B cell (primary cell): ENCODE data around the gene XRCC4. TPM values are rescaled to one million over a fixed set of nuclear protein-coding genes. Genes with fewer than 3 reads are reported as not detected.

ENCODE experiments used
- ATAC-seq: fragments of 200-7000 bp; cut with Tn5 transposase; one replicate; pipeline ENCODE4 v1.10.0; 2021; ENCODE audit warnings: low read depth, mild to moderate bottlenecking, moderate number of reproducible peaks, moderate library complexity
- CTCF ChIA-PET: fragments of 350-600 bp; sonication (Branson Sonifier 250); formaldehyde crosslinking; loops from one replicate; lab custom pipeline; 2021; ENCODE audit warnings: antibody characterized with exemption, inconsistent platforms; lab: Charles Lee
- POLR2A ChIA-PET: fragments of 350-600 bp; sonication (Branson Sonifier 250); formaldehyde crosslinking; loops from one replicate; lab custom pipeline; 2021; ENCODE audit warnings: antibody characterized with exemption; lab: Charles Lee
- DNase-seq: peaks from one replicate; pipeline ENCODE4 v3.0.0; 2013
- H2AFZ ChIP-seq: 2 replicates; pipeline ENCODE4 v1.6.1; 2012; ENCODE audit warnings: mild to moderate bottlenecking, low read depth, low read length; ENCODE audit not compliant: insufficient read depth, poor library complexity, severe bottlenecking
- H3K27ac ChIP-seq, 2 donors: 1 replicate in 1 of 2; 2 replicates in 1 of 2; pipeline ENCODE4 v1.5.1; 2012 to 2013; ENCODE audit warnings: low read length in 2 of 2, mild to moderate bottlenecking in 2 of 2, moderate library complexity in 1 of 2
- H3K27me3 ChIP-seq, 4 experiments: fragments of 200-600 bp in 1 of 4; sonication (generic) in 1 of 4; replicated peaks in 1 of 4; 1 replicate in 2 of 4; 2 replicates in 2 of 4; pipeline versions ENCODE4 v1.6.1 to v1.7.0; 2013 to 2016; ENCODE audit warnings: low read length in 3 of 4, mild to moderate bottlenecking in 2 of 4, mixed read lengths in 1 of 4, moderate library complexity in 1 of 4; ENCODE audit not compliant: insufficient read depth in 4 of 4, control insufficient read depth in 3 of 4; ENCODE audit errors: control extremely low read depth in 1 of 4
- H3K36me3 ChIP-seq, 2 experiments: replicated peaks in 1 of 2; 1 replicate in 1 of 2; 2 replicates in 1 of 2; pipeline versions ENCODE4 v1.6.1 to v1.7.1; 2013; ENCODE audit warnings: low read length in 1 of 2; ENCODE audit not compliant: insufficient read depth in 2 of 2, control insufficient read depth in 1 of 2; ENCODE audit errors: control extremely low read depth in 1 of 2, extremely low read depth in 1 of 2
- H3K4me1 ChIP-seq, 2 donors: fragments of 200-600 bp in 1 of 2; sonication (generic) in 1 of 2; 1 replicate in 1 of 2; 2 replicates in 1 of 2; pipeline versions ENCODE4 v1.5.1 to v1.6.1; 2013 to 2017; ENCODE audit warnings: low read length in 2 of 2; ENCODE audit not compliant: control insufficient read depth in 2 of 2, insufficient read depth in 2 of 2
- H3K4me2 ChIP-seq: replicated peaks from 2 replicates; pipeline ENCODE3; 2012; ENCODE audit warnings: mild to moderate bottlenecking, low read depth, low read length; ENCODE audit not compliant: poor library complexity, severe bottlenecking
- H3K4me3 ChIP-seq, 5 experiments: fragments of 200-600 bp in 1 of 5; sonication (generic) in 1 of 5; 1 replicate in 3 of 5; 2 replicates in 2 of 5; pipeline versions ENCODE4 v1.5.1 to v1.7.0; 2011 to 2016; ENCODE audit warnings: low read length in 4 of 5, mild to moderate bottlenecking in 4 of 5, low read depth in 2 of 5, control low read depth in 1 of 5, moderate library complexity in 1 of 5; ENCODE audit not compliant: insufficient read depth in 1 of 5; ENCODE audit errors: control extremely low read depth in 1 of 5, extremely low read depth in 1 of 5
- H3K79me2 ChIP-seq: fragments of 200-600 bp; sonication (generic); one replicate; pipeline ENCODE4 v1.6.0; 2016; ENCODE audit warnings: low read length; ENCODE audit not compliant: control insufficient read depth, insufficient read depth
- H3K9ac ChIP-seq: fragments of 200-600 bp; sonication (generic); 2 replicates; pipeline ENCODE4 v1.6.1; 2017; ENCODE audit warnings: mild to moderate bottlenecking, low read length, moderate library complexity
- H3K9me3 ChIP-seq, 3 donors: one replicate each; pipeline versions ENCODE4 v1.6.1 to v1.7.1; 2013; ENCODE audit warnings: low read length in 2 of 3; ENCODE audit not compliant: control insufficient read depth in 2 of 3, insufficient read depth in 1 of 3; ENCODE audit errors: control extremely low read depth in 1 of 3
- H4K20me1 ChIP-seq: 2 replicates; pipeline ENCODE4 v1.6.0; 2012; ENCODE audit warnings: mild to moderate bottlenecking, low read length; ENCODE audit not compliant: insufficient read depth, control insufficient read depth, poor library complexity, severe bottlenecking
- H3K27ac Mint-ChIP-seq: one replicate; pipeline ENCODE4 v1.8.0; 2021; ENCODE audit warnings: mixed read lengths
- H3K27me3 Mint-ChIP-seq: one replicate; pipeline ENCODE4 v1.8.0; 2021; ENCODE audit warnings: mixed read lengths
- H3K4me1 Mint-ChIP-seq: one replicate; pipeline ENCODE4 v1.8.0; 2021; ENCODE audit warnings: mixed read lengths
- H3K4me3 Mint-ChIP-seq: one replicate; pipeline ENCODE4 v1.8.0; 2021; ENCODE audit warnings: mixed read lengths
- H3K9me3 Mint-ChIP-seq: one replicate; pipeline ENCODE4 v1.8.0; 2022; ENCODE audit warnings: mixed read lengths; ENCODE audit not compliant: insufficient read depth
- EZH2 ChIP-seq: IDR thresholded peaks from 2 replicates; pipeline ENCODE4 v1.6.1; 2012; ENCODE audit warnings: borderline replicate concordance, low read depth, mild to moderate bottlenecking, moderate library complexity, low read length; ENCODE audit not compliant: insufficient read depth, poor library complexity, severe bottlenecking
- WGBS: methylation state at CpG from one replicate; pipeline ENCODE4 v1.1.5; 2013; ENCODE audit warnings: missing lambda C conversion rate; ENCODE audit not compliant: insufficient coverage; 5-methylcytosine and 5-hydroxymethylcytosine counted together
- intact Hi-C: fragments of 100-400 bp; cut with micrococcal nuclease; formaldehyde crosslinking; loops from one replicate; pipeline ENCODE4 v1.10.0; 2022
- polyA plus RNA-seq: library from polyadenylated mRNA; depleted of rRNA; stranded (reverse); fragments of >200 nt; gene quantifications from 2 replicates; pipeline ENCODE4 v1.2.3, GENCODE V29; 2012
- total RNA-seq, 2 donors: library from RNA; stranded (reverse); fragments of 120-200 nt in 1 of 2; gene quantifications; 1 replicate in 1 of 2; 2 replicates in 1 of 2; pipeline versions ENCODE4 v1.2.3 to v1.2.4, GENCODE V29; 2013 to 2022
- TF ChIP-seq, protein P1 (sequence below): fragments of 200-600 bp; IDR thresholded peaks from one replicate; pipeline ENCODE4 v1.8.0; 2022; ENCODE audit warnings: antibody characterized with exemption, mild to moderate bottlenecking

Gene XRCC4
- total and polyA plus RNA-seq, 2 donors (not counting 1 experiment from before 2014, with no cell fraction given), result 1.3 to 7.7 TPM

DNA sequence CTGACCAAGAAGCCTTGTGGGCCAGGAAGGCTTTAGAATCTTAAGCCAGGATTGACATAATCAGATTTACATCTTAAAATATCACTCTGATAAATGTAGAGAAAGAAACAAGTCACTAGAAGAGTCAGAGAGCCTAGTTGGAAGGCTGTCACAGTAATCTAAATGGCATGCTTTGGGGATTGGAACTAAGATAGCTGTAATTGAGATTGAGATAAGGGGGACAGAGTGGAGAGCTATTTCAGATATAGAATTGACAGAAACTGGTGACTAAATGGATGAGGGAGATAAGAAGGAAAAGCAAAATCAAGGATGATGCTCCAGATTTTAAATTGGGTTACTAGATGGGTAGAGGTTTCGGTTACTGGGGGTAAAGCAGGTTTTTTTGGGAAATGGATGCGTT is 100.5 kb downstream of the XRCC4 start:
- DNase-seq, result no peak
- ChIA-PET POLR2A (no interaction called here), CTCF (no interaction called here)
- H3K27me3 ChIP-seq, result no peaks in the 10 kb centered on the region
- intact Hi-C loops, result no loop called here
- ATAC-seq, result no peak
- no peak overlapping the region for H3K9ac ChIP-seq
- H3K27me3 Mint-ChIP-seq, result no peaks in the 10 kb centered on the region
- TF ChIP-seq, protein P1, sequence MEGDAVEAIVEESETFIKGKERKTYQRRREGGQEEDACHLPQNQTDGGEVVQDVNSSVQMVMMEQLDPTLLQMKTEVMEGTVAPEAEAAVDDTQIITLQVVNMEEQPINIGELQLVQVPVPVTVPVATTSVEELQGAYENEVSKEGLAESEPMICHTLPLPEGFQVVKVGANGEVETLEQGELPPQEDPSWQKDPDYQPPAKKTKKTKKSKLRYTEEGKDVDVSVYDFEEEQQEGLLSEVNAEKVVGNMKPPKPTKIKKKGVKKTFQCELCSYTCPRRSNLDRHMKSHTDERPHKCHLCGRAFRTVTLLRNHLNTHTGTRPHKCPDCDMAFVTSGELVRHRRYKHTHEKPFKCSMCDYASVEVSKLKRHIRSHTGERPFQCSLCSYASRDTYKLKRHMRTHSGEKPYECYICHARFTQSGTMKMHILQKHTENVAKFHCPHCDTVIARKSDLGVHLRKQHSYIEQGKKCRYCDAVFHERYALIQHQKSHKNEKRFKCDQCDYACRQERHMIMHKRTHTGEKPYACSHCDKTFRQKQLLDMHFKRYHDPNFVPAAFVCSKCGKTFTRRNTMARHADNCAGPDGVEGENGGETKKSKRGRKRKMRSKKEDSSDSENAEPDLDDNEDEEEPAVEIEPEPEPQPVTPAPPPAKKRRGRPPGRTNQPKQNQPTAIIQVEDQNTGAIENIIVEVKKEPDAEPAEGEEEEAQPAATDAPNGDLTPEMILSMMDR, result no peak
- TF ChIP-seq EZH2, result no peak
- no peaks in the 10 kb centered on the region for H3K9me3 ChIP-seq
- H3K4me1 Mint-ChIP-seq, result no peaks in the 10 kb centered on the region
- H3K79me2 ChIP-seq, result no peaks in the 10 kb centered on the region
- no peaks in the 10 kb centered on the region for H3K36me3 ChIP-seq
- H3K4me3 Mint-ChIP-seq, result no peak overlapping the region
- H4K20me1 ChIP-seq, result no peaks in the 10 kb centered on the region
- no peak overlapping the region for H3K4me2 ChIP-seq
- H3K9me3 Mint-ChIP-seq, result no peaks in the 10 kb centered on the region
- H3K4me3 ChIP-seq, result no peak overlapping the region
- 100% methylated on average over 2 of the region's 2 CpGs for WGBS
- H3K27ac Mint-ChIP-seq, result no peak overlapping the region
- no peaks in the 10 kb centered on the region for H3K4me1 ChIP-seq
- H2AFZ ChIP-seq, result no peak overlapping the region
- H3K27ac ChIP-seq, result no peak overlapping the region

DNA sequence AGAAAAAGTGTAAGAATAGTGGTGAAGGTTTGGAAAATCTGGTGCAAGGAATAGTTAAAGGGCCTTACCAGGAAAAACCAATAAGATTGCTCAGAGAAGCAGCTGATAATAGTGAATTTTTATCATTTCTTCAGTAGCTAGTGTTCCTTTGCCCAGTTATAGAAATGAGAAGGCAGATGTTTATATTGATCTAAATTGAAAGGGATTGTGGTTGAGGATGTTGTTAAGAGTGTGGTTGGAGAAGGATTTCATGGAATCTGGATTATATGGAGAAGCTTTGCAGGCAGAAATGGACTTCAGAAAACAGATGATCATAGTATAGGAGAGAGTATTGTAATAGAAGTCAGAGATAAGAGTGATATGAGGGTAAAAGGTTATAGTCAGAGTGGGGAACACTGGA is 102.6 kb downstream of the XRCC4 start:
- no peak overlapping the region for H3K9ac ChIP-seq
- ATAC-seq (no peak), DNase-seq (no peak)
- TF ChIP-seq, protein P1, result no peak
- TF ChIP-seq EZH2, result no peak
- no peaks in the 10 kb centered on the region for H3K4me1 ChIP-seq
- no peaks in the 10 kb centered on the region for H3K9me3 ChIP-seq
- H3K27me3 Mint-ChIP-seq, result no peaks in the 10 kb centered on the region
- H3K27ac ChIP-seq, result no peak overlapping the region
- H4K20me1 ChIP-seq, result no peaks in the 10 kb centered on the region
- POLR2A ChIA-PET, result no interaction called here
- intact Hi-C loops, result no loop called here
- no peak overlapping the region for H2AFZ ChIP-seq
- H3K36me3 ChIP-seq, result no peaks in the 10 kb centered on the region
- H3K4me2 ChIP-seq, result no peak overlapping the region
- H3K4me1 Mint-ChIP-seq, result no peaks in the 10 kb centered on the region
- no peaks in the 10 kb centered on the region for H3K9me3 Mint-ChIP-seq
- H3K4me3 Mint-ChIP-seq, result no peak overlapping the region
- no peaks in the 10 kb centered on the region for H3K27me3 ChIP-seq
- CTCF ChIA-PET, result no interaction called here
- H3K4me3 ChIP-seq, result no peak overlapping the region
- H3K27ac Mint-ChIP-seq, result no peak overlapping the region
- no peaks in the 10 kb centered on the region for H3K79me2 ChIP-seq
